ENCODE measurements around the gene LZTFL1.

- TF ChIP-seq TAF1 (IDR thresholded peaks at IDR 0.05; ENCODE audit: low read depth) (no peak), TEAD4 (IDR thresholded peaks at IDR 0.05) (no peak), TCF12 (IDR thresholded peaks at IDR 0.05; ENCODE audit: low read depth) (no peak), RAD21 (IDR thresholded peaks at IDR 0.05; ENCODE audit: low read depth) (no peak), CEBPB (IDR thresholded peaks at IDR 0.05) (no peak), REST (IDR thresholded peaks at IDR 0.05; ENCODE audit: low read depth) (no peak), EGR1 (IDR thresholded peaks at IDR 0.05) (no peak), YY1 (IDR thresholded peaks at IDR 0.05; ENCODE audit: low read depth) (no peak), ZBTB7A (IDR thresholded peaks at IDR 0.05; ENCODE audit: low read depth) (no peak), EP300 (IDR thresholded peaks at IDR 0.05; ENCODE audit: borderline replicate concordance) (no peak)
These were observed 15.6 kb downstream of the LZTFL1 start for GRCh38 chr3:45826321-45826720.
